ENCODE results near the gene SFTPA2.
A peak's percentile ranks its signal among the peaks of the same experiment; 100 is the strongest.
"Not testable (repeated sequence)": the region's sequence is repeated elsewhere in the genome, so short reads cannot be mapped to it uniquely, and the experiment has no call there.

Gene SFTPA2

GRCh38 chr10:79586933-79587332 is 26.7 kb upstream of the SFTPA2 start:
- DNase-seq (ENCODE audit: low read depth), result no peak
- Histone ChIP-seq H3K9ac (ENCODE audit: low read length) (no peak overlapping the region), H3K4me3 (ENCODE audit: low read length) (no peak overlapping the region), H3K9me3 (ENCODE audit: control insufficient read depth, low read length) (no peaks in the 10 kb centered on the region), H3K4me1 (ENCODE audit: control insufficient read depth, insufficient read depth, low read length) (no peaks in the 10 kb centered on the region), H3K36me3 (ENCODE audit: control insufficient read depth, insufficient read depth, low read length, severe bottlenecking) (no peaks in the 10 kb centered on the region), H3K27me3 (replicated peaks; ENCODE audit: control insufficient read depth, insufficient read depth, low read length) (peaks cover 21% of the 10 kb centered on the region)

DNA sequence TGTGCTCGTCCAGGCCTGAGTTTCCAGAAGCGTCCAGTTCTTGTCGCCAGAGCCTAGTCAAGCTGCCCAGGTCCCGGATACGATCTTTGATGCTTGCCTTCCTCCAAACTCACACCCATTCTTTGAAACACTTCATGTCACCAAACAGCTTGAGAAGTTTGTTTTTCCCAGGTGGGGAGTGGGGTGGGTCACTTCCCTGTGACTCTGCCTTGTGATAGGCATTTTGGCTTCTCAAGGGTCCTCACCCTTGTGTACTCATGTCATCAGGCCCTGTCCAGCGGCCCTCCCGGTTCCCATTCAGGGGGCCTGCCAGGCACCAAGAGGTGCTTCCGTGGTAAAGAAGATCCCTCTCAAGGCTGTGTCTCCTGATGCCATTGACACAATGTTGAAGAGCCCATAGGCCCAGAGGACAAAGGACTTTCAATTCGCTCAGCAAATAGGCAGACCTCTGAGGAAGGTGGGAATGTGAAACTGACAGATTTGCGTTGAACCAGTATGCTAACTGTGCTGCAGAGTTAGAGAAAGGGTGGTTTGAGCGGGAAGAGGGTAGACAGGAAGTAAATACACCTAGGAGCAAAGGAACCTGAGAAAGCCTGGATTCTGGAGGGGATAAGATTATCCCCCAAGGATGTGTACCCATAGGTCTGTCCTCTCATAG is 25.8 kb upstream of the SFTPA2 start:
- H3K27me3 ChIP-seq (replicated peaks; ENCODE audit: control insufficient read depth, insufficient read depth, low read length), result peaks cover 21% of the 10 kb centered on the region
- H3K9ac ChIP-seq (ENCODE audit: low read length), result no peak overlapping the region
- no peak overlapping the region for H3K4me3 ChIP-seq (ENCODE audit: low read length)
- H3K36me3 ChIP-seq (ENCODE audit: control insufficient read depth, insufficient read depth, low read length, severe bottlenecking), result no peaks in the 10 kb centered on the region
- no peaks in the 10 kb centered on the region for H3K4me1 ChIP-seq (ENCODE audit: control insufficient read depth, insufficient read depth, low read length)
- no peaks in the 10 kb centered on the region for H3K9me3 ChIP-seq (ENCODE audit: control insufficient read depth, low read length)
- no peak for DNase-seq (ENCODE audit: low read depth)

GRCh38 chr10:79583488-79584024 is 23.3 kb upstream of the SFTPA2 start:
- no peaks in the 10 kb centered on the region for H3K4me1 ChIP-seq (ENCODE audit: control insufficient read depth, insufficient read depth, low read length)
- no peaks in the 10 kb centered on the region for H3K36me3 ChIP-seq (ENCODE audit: control insufficient read depth, insufficient read depth, low read length, severe bottlenecking)
- DNase-seq (ENCODE audit: low read depth), result no peak
- no peak overlapping the region for H3K4me3 ChIP-seq (ENCODE audit: low read length)
- H3K9me3 ChIP-seq (ENCODE audit: control insufficient read depth, low read length), result peaks cover 5% of the 10 kb centered on the region
- H3K27me3 ChIP-seq (replicated peaks; ENCODE audit: control insufficient read depth, insufficient read depth, low read length), result peaks cover 23% of the 10 kb centered on the region
- H3K9ac ChIP-seq (ENCODE audit: low read length), result no peak overlapping the region

DNA sequence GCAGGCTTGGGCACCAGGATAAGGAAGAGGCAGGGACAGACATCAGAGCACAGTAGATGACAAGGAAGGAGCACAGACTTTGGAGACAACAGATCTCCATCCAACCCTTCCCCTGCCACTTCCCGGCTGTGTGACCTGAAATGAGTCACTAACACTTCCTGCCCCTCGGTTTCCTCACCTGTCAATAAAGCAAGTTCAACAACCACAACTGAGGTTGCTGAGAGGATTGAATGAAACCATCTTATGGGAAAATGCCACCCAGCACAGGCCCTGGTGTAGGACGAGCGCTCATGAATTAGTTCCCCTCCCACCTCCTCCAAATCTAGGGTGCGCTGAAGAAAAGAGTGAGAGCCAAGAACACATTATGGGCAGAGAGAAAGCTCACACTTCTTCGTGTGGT is 22.7 kb upstream of the SFTPA2 start:
- not testable (repeated sequence) for H3K9ac ChIP-seq (ENCODE audit: low read length); H3K36me3 ChIP-seq (ENCODE audit: control insufficient read depth, insufficient read depth, low read length, severe bottlenecking); H3K4me3 ChIP-seq (ENCODE audit: low read length); H3K9me3 ChIP-seq (ENCODE audit: control insufficient read depth, low read length); H3K4me1 ChIP-seq (ENCODE audit: control insufficient read depth, insufficient read depth, low read length); DNase-seq (ENCODE audit: low read depth)
- H3K27me3 ChIP-seq (replicated peaks; ENCODE audit: control insufficient read depth, insufficient read depth, low read length), result peaks cover 24% of the 10 kb centered on the region

DNA sequence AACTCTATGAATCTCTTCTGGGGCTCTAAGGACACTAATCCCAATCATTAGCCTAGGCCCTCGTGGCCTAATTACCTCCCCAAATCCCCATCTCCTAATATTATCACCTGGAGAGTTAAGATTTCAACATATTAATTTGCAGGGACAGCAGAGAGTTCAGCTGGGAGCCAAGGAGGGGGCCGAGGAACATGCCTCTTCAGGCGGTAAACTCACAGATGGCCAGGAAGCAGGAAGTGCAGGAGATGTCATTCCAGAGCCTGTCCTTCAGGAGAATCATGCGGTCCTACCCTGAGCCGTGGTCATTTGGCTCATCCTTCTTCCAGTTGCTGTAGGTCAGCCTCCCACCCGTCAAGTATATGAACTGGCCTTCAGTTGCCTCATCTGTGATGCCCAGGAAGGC is 21.9 kb upstream of the SFTPA2 start:
- no peaks in the 10 kb centered on the region for H3K4me1 ChIP-seq (ENCODE audit: control insufficient read depth, insufficient read depth, low read length)
- H3K36me3 ChIP-seq (ENCODE audit: control insufficient read depth, insufficient read depth, low read length, severe bottlenecking), result no peaks in the 10 kb centered on the region
- peaks cover 5% of the 10 kb centered on the region for H3K9me3 ChIP-seq (ENCODE audit: control insufficient read depth, low read length)
- no peak overlapping the region for H3K4me3 ChIP-seq (ENCODE audit: low read length)
- H3K27me3 ChIP-seq (replicated peaks; ENCODE audit: control insufficient read depth, insufficient read depth, low read length), result peaks cover 24% of the 10 kb centered on the region
- DNase-seq (ENCODE audit: low read depth), result no peak
- no peak overlapping the region for H3K9ac ChIP-seq (ENCODE audit: low read length)

- Histone ChIP-seq H3K4me3 (ENCODE audit: low read length) (no peak overlapping the region), H3K9me3 (ENCODE audit: control insufficient read depth, low read length) (peaks cover 5% of the 10 kb centered on the region), H3K4me1 (ENCODE audit: control insufficient read depth, insufficient read depth, low read length) (no peaks in the 10 kb centered on the region), H3K27me3 (replicated peaks; ENCODE audit: control insufficient read depth, insufficient read depth, low read length) (peaks cover 24% of the 10 kb centered on the region), H3K36me3 (ENCODE audit: control insufficient read depth, insufficient read depth, low read length, severe bottlenecking) (no peaks in the 10 kb centered on the region), H3K9ac (ENCODE audit: low read length) (no peak overlapping the region)
- no peak for DNase-seq (ENCODE audit: low read depth)
Measured at GRCh38 chr10:79581044-79581443, 20.8 kb upstream of the SFTPA2 start.

DNA sequence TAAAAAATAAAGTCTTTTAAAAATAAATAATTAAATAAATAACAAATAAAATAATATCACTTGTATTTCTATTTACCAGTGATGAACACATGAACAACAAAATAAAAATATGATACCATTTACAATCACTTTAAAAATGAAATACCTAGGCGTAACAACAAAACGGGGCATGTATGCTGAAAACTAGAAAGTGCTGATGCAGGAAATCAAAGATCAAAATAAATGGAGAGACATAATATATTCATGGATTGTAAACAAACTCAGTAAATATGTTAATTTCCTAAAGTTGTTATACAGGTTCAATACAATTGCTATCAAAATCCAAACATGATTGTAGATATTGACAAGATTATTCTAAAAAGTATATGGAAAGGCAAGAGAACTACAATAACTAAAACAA is 19.2 kb upstream of the SFTPA2 start:
- no peak for DNase-seq (ENCODE audit: low read depth)
- no peak overlapping the region for H3K9ac ChIP-seq (ENCODE audit: low read length)
- no peaks in the 10 kb centered on the region for H3K4me1 ChIP-seq (ENCODE audit: control insufficient read depth, insufficient read depth, low read length)
- H3K9me3 ChIP-seq (ENCODE audit: control insufficient read depth, low read length), result peaks cover 5% of the 10 kb centered on the region
- H3K27me3 ChIP-seq (replicated peaks; ENCODE audit: control insufficient read depth, insufficient read depth, low read length), result peaks cover 15% of the 10 kb centered on the region
- H3K4me3 ChIP-seq (ENCODE audit: low read length), result no peak overlapping the region
- H3K36me3 ChIP-seq (ENCODE audit: control insufficient read depth, insufficient read depth, low read length, severe bottlenecking), result no peaks in the 10 kb centered on the region

GRCh38 chr10:79570624-79571023 is 10.4 kb upstream of the SFTPA2 start:
- DNase-seq (ENCODE audit: low read depth); H3K9me3 ChIP-seq (ENCODE audit: control insufficient read depth, low read length); H3K4me3 ChIP-seq (ENCODE audit: low read length); H3K9ac ChIP-seq (ENCODE audit: low read length); H3K36me3 ChIP-seq (ENCODE audit: control insufficient read depth, insufficient read depth, low read length, severe bottlenecking); H3K4me1 ChIP-seq (ENCODE audit: control insufficient read depth, insufficient read depth, low read length): not testable (repeated sequence)
- H3K27me3 ChIP-seq (replicated peaks; ENCODE audit: control insufficient read depth, insufficient read depth, low read length), result peaks cover 15% of the 10 kb centered on the region

DNA sequence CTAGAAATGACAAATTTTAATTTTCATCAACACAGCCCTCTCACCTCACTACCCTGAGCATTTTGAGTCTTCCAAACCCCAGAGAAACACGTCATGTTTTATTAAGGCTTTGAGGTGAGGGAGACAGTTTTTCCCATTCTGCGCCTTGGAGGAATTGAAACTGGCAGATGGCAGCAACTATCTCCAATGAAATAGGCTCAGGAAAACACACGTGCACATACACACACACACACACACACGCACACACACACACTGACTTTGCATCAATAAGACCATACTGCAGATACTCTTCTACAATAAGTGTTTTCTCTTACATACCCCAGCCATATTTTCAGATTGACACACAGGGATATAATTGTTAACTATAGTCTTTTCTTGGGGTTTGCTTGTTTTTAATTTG is 3.2 kb upstream of the SFTPA2 start:
- H3K4me3 ChIP-seq (ENCODE audit: low read length), result no peak overlapping the region
- no peaks in the 10 kb centered on the region for H3K4me1 ChIP-seq (ENCODE audit: control insufficient read depth, insufficient read depth, low read length)
- H3K9ac ChIP-seq (ENCODE audit: low read length), result no peak overlapping the region
- peaks cover 40% of the 10 kb centered on the region for H3K27me3 ChIP-seq (replicated peaks; ENCODE audit: control insufficient read depth, insufficient read depth, low read length)
- no peaks in the 10 kb centered on the region for H3K36me3 ChIP-seq (ENCODE audit: control insufficient read depth, insufficient read depth, low read length, severe bottlenecking)
- DNase-seq (ENCODE audit: low read depth), result no peak
- no peaks in the 10 kb centered on the region for H3K9me3 ChIP-seq (ENCODE audit: control insufficient read depth, low read length)

DNA sequence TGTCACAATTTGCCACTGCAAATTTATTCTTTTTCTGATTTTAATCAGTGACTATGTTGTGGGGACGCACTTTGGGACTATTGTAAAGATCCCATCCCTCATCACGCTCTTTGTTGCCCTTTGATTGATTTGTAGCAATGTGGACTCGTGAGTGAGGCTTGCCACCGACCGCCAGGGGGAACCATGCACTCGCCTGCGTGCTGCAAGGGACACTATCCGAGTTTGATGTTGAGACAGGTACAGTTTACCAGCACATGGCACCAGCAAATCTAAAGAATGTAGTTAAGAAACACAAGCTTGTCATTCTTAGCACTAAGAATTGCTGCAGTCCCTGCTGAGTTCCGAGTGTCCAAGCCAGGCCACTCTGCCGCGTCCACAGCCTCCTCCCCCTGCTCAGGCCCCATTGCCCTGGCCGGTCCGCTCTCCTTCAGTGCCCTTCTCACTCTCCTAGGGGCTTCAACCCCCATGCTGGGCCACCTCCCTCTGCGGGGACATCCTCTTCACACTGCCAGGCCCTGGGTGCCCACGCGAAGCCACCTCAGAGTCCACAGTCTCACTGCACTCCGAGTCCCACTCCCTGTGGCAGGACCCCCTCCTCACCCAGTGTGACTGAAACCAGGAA is 2.0 kb upstream of the SFTPA2 start:
- peak; percentile 80 for DNase-seq (ENCODE audit: low read depth)
- H3K9me3 ChIP-seq (ENCODE audit: control insufficient read depth, low read length), result no peaks in the 10 kb centered on the region
- H3K4me1 ChIP-seq (ENCODE audit: control insufficient read depth, insufficient read depth, low read length), result no peaks in the 10 kb centered on the region
- H3K36me3 ChIP-seq (ENCODE audit: control insufficient read depth, insufficient read depth, low read length, severe bottlenecking), result no peaks in the 10 kb centered on the region
- no peak overlapping the region for H3K4me3 ChIP-seq (ENCODE audit: low read length)
- no peak overlapping the region for H3K9ac ChIP-seq (ENCODE audit: low read length)
- H3K27me3 ChIP-seq (replicated peaks; ENCODE audit: control insufficient read depth, insufficient read depth, low read length), result peaks cover 40% of the 10 kb centered on the region

DNA sequence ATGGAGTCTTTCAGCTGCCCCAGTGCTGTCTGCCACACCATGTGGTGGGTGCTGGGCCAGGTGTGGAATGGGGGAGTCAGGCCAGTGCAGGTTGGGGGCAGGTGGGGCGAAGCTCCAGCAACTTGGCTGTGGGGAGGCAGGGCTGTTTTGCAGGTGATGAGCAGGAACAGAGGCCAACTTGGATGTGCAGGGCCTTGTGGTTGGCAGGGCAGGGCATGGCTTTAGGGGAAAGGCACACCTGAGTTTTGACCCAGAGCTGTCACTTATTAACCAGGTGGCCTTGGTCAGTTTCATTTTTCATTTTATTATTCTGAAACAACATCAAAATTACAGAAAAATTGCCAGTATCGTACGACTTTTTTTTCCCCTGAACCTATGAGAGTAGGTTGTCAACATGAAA is 1.1 kb upstream of the SFTPA2 start:
- Histone ChIP-seq H3K4me3 (ENCODE audit: low read length) (no peak overlapping the region), H3K36me3 (ENCODE audit: control insufficient read depth, insufficient read depth, low read length, severe bottlenecking) (no peaks in the 10 kb centered on the region), H3K9ac (ENCODE audit: low read length) (no peak overlapping the region), H3K4me1 (ENCODE audit: control insufficient read depth, insufficient read depth, low read length) (no peaks in the 10 kb centered on the region), H3K27me3 (replicated peaks; ENCODE audit: control insufficient read depth, insufficient read depth, low read length) (peaks cover 35% of the 10 kb centered on the region), H3K9me3 (ENCODE audit: control insufficient read depth, low read length) (no peaks in the 10 kb centered on the region)
- DNase-seq (ENCODE audit: low read depth), result no peak

All from adipocyte (in vitro differentiated cells).